ENCODE data around the gene EGFL7.
A peak's percentile ranks its signal among the peaks of the same experiment; 100 is the strongest.

The EGFL7 gene

DNA sequence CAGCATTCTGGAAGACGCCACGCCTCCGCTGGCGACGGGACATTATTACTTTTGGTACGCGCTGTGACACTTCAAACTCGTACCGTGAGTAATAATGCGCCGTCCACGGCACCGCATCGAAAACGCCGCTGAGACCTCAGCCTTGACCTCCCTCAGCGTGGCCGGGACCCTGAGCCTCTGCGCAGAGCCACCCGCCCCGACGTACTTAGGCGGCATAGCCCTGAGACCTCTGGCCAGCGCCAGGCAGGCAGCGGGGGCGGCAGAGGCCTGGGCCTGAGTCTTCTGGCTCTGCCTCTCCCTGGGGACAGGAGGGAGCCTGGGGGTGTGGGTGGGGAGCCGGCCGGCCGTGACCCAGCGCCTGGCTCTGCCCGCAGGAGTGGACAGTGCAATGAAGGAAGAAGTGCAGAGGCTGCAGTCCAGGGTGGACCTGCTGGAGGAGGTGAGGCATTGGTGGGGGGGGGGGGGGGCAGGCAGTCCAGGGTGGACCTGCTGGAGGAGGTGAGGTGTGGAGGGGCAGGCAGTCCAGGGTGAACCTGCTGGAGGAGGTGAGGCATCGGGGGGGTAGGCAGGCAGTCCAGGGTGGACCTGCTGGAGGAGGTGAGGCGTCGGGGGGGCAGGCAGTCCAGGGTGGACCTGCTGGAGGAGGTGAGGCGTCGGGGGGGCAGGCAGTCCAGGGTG, 8.0 kb downstream of the EGFL7 start:
- H3K4me3 ChIP-seq (ENCODE audit: low read depth, low read length), result no peak overlapping the region
- H3K27me3 ChIP-seq (replicated peaks), result no peaks in the 10 kb centered on the region
- TF ChIP-seq CTCF (IDR thresholded peaks at IDR 0.05; ENCODE audit: low read depth, low read length, missing control alignments), result no peak
- H3K27ac ChIP-seq, result no peak overlapping the region
- no peak for DNase-seq
- H3K36me3 ChIP-seq (replicated peaks), result no peaks in the 10 kb centered on the region
- in situ Hi-C loops (cut with HindIII; ENCODE audit: low pct_ligation_motif_present, low sequenced_read_pairs), result no loop called here

DNA sequence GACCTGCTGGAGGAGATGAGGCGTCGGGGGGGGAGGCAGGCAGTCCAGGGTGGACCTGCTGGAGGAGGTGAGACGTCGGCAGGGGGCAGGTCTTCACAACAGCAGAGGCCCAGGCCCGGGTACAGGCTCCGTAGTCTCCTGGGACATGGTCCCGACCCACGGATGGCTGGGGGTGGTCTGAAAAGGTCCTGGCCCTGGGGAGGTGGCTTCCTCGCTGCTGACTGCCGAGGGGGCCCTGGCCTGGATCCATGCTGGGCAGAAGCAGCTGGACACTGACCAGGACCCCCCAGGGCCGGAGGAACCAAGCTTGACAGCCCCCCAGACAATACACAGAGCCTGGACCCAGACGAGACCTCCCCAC, 8.5 kb downstream of the EGFL7 start:
- in situ Hi-C loops (cut with HindIII; ENCODE audit: low pct_ligation_motif_present, low sequenced_read_pairs), result no loop called here
- no peak for TF ChIP-seq CTCF (IDR thresholded peaks at IDR 0.05; ENCODE audit: low read depth, low read length, missing control alignments)
- H3K36me3 ChIP-seq (replicated peaks), result no peaks in the 10 kb centered on the region

GRCh38 chr9:136671646-136672430, 9.1 kb downstream of the EGFL7 start:
- Histone ChIP-seq H3K27ac (no peak overlapping the region), H3K36me3 (replicated peaks) (no peaks in the 10 kb centered on the region), H3K4me3 (ENCODE audit: low read depth, low read length) (no peak overlapping the region), H3K27me3 (replicated peaks) (no peaks in the 10 kb centered on the region)
- peak; percentile 96 for TF ChIP-seq CTCF (IDR thresholded peaks at IDR 0.05; ENCODE audit: low read depth, low read length, missing control alignments)
- DNase-seq, result no peak
- in situ Hi-C loops (cut with HindIII; ENCODE audit: low pct_ligation_motif_present, low sequenced_read_pairs), result no loop called here

More for the DNA sequence above, 8.5 kb downstream of the EGFL7 start:
- Histone ChIP-seq H3K27ac (no peak overlapping the region), H3K4me3 (ENCODE audit: low read depth, low read length) (no peak overlapping the region), H3K27me3 (replicated peaks) (no peaks in the 10 kb centered on the region)
- no peak for DNase-seq

DNA sequence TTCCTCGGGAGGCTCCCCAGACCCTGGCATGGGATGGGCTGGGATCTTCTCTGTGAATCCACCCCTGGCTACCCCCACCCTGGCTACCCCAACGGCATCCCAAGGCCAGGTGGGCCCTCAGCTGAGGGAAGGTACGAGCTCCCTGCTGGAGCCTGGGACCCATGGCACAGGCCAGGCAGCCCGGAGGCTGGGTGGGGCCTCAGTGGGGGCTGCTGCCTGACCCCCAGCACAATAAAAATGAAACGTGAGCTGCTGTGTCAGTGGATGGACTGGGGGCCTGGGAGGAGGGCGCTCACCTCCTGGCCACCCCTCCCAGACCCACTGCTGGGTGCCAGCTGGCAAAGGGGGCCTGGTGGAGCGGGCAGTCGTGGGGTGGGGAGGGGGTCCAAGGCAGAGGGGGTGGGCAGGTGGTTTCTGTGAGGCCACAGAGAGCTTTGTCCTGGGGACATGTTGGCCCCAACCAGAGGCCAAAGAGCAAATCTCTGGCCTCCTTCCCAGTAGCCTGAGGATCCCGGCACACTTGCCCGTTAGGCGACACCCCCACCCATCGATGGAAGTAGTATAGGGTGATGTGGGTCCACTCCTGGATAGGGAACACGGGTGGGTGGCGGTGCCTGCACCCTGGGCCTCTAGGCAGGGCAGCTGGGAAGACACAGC, 9.8 kb downstream of the EGFL7 start:
- in situ Hi-C loops (cut with HindIII; ENCODE audit: low pct_ligation_motif_present, low sequenced_read_pairs), result no loop called here

More for the DNA sequence above, 9.8 kb downstream of the EGFL7 start:
- no peak for TF ChIP-seq CTCF (IDR thresholded peaks at IDR 0.05; ENCODE audit: low read depth, low read length, missing control alignments)
- no peak overlapping the region for H3K4me3 ChIP-seq (ENCODE audit: low read depth, low read length)
- H3K36me3 ChIP-seq (replicated peaks), result no peaks in the 10 kb centered on the region
- H3K27ac ChIP-seq, result no peak overlapping the region
- DNase-seq, result no peak
- no peaks in the 10 kb centered on the region for H3K27me3 ChIP-seq (replicated peaks)
